Measurements from ENCODE around the gene RBM18.

DNA sequence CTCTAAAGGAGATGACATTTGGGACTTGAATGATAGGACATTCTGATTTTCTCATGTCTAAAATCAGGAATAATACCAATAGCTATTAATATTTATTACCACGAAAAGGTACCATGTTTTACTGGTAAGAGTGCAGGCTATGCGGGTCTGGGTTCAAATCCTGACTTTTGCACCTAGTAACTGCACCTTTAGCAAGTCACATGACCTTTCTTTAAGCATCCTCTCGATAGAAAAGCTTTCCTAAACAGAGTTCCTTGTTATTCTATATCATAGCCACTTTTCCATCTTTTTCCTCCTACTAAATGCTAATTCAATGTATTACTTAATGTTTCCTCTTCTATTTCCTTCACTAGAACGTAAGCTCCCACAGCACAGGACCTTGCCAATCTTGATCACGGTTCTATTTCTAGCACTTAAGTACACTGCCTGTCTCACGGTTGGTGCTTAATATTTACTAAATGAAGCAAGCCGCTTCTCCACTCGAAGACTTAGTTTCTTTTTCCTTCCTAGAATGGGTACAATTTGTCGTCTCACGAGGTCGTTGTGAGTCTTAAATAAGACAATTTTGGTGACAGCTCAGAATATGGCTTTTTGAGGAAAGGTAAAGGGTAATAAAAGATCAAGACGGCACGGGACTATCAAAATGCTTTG, 816 bp downstream of the RBM18 start:
- TF ChIP-seq, protein P1, sequence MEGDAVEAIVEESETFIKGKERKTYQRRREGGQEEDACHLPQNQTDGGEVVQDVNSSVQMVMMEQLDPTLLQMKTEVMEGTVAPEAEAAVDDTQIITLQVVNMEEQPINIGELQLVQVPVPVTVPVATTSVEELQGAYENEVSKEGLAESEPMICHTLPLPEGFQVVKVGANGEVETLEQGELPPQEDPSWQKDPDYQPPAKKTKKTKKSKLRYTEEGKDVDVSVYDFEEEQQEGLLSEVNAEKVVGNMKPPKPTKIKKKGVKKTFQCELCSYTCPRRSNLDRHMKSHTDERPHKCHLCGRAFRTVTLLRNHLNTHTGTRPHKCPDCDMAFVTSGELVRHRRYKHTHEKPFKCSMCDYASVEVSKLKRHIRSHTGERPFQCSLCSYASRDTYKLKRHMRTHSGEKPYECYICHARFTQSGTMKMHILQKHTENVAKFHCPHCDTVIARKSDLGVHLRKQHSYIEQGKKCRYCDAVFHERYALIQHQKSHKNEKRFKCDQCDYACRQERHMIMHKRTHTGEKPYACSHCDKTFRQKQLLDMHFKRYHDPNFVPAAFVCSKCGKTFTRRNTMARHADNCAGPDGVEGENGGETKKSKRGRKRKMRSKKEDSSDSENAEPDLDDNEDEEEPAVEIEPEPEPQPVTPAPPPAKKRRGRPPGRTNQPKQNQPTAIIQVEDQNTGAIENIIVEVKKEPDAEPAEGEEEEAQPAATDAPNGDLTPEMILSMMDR (IDR thresholded peaks at IDR 0.05; ENCODE audit: low read depth, low read length): no peak
- TF ChIP-seq EZH2phosphoT487 (IDR thresholded peaks at IDR 0.05; ENCODE audit: low read depth): no peak

All from OCI-LY3 (cell line).